ENCODE measurements around the gene SPON1.

SPON1 gene

DNA sequence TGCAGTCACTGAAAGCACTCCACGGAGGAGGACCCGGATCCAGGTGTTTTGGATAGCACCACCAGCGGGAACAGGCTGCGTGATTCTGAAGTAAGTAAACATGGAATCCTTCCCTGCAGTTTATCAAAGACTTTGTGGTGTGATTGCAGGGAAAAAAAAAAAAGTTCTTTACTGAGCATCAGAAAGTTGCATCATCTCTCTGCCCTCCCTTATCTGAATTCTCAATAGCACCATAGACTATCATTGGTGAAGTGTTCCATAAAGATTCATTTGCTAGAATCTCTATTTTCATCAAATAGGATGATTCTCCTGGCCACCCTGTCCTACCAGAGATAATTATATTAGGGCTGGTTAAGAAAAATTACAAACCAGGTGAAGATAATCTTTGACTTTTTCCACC, 79.0 kb downstream of the SPON1 start:
- no peaks in the 10 kb centered on the region for H3K36me3 ChIP-seq (ENCODE audit: insufficient read depth, low read length)
- no peak overlapping the region for H3K4me2 ChIP-seq (ENCODE audit: insufficient read depth, low read length)
- no peaks in the 10 kb centered on the region for H4K20me1 ChIP-seq (ENCODE audit: insufficient read depth, low read length)
- H3K4me1 ChIP-seq (ENCODE audit: insufficient read depth, low read length) = no peaks in the 10 kb centered on the region
- no peak for ATAC-seq (ENCODE audit: insufficient read depth, low read depth)
- DNase-seq = no peak
- no peak overlapping the region for H2AFZ ChIP-seq (ENCODE audit: low read depth, low read length)
- H3K9me3 ChIP-seq (ENCODE audit: insufficient read depth, low read length, severe bottlenecking) = no peaks in the 10 kb centered on the region
- no peak overlapping the region for H3K27ac ChIP-seq (ENCODE audit: low read length)
- H3K9ac ChIP-seq (ENCODE audit: low read depth, low read length) = no peak overlapping the region
- H3K79me2 ChIP-seq (ENCODE audit: insufficient read depth, low read length) = no peaks in the 10 kb centered on the region
- H3K4me3 ChIP-seq (ENCODE audit: low read depth in 1 of 2, low read length in 2 of 2) = no peak overlapping the region
- TF ChIP-seq EZH2 (IDR thresholded peaks at IDR 0.05; ENCODE audit: borderline replicate concordance, low read depth, low read length, severe bottlenecking) = no peak
- TF ChIP-seq, protein P1, sequence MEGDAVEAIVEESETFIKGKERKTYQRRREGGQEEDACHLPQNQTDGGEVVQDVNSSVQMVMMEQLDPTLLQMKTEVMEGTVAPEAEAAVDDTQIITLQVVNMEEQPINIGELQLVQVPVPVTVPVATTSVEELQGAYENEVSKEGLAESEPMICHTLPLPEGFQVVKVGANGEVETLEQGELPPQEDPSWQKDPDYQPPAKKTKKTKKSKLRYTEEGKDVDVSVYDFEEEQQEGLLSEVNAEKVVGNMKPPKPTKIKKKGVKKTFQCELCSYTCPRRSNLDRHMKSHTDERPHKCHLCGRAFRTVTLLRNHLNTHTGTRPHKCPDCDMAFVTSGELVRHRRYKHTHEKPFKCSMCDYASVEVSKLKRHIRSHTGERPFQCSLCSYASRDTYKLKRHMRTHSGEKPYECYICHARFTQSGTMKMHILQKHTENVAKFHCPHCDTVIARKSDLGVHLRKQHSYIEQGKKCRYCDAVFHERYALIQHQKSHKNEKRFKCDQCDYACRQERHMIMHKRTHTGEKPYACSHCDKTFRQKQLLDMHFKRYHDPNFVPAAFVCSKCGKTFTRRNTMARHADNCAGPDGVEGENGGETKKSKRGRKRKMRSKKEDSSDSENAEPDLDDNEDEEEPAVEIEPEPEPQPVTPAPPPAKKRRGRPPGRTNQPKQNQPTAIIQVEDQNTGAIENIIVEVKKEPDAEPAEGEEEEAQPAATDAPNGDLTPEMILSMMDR (IDR thresholded peaks at IDR 0.05; ENCODE audit: borderline replicate concordance, extremely low read depth, low read length, poor library complexity, severe bottlenecking) = no peak
- peaks cover 5% of the 10 kb centered on the region for H3K27me3 ChIP-seq (ENCODE audit: insufficient read depth, low read length, poor library complexity)

DNA sequence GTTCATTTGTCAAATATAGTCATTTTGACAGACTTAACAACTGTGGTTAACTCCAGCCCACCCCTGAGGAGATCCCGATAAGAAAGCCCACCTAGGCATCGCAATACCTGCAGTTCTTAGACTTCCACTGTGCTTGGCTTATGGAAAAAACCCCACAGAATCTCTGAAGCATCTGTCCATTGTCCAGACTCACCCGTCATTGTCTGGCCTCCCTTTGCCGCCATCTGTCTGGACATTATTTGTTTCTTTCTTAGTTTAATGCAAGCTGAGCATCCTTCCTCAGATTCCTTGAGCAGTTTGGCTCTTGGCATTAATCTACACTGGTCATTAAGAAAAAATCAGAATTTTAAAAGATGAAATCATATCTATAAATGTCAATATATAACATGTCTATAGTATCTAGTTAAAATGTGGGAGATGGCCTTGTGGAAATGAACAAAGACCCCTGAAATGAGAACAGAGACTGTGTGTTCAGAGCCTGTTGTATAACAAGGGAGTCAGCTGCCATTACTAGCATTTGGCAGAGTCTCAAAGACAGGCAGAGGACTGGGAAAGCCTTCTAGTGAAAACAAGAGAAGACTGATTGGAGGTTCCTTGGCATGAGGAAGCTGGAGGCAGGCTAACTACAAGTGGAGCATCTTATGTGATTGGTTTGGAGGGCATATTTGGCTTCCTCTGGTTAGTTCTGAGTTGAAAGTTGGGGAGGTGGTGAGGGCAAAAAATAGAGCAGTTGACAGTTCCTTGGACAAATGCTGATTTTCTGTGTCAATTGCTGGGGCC, 80.4 kb downstream of the SPON1 start:
- H3K79me2 ChIP-seq (ENCODE audit: insufficient read depth, low read length) = no peaks in the 10 kb centered on the region
- TF ChIP-seq EZH2 (IDR thresholded peaks at IDR 0.05; ENCODE audit: borderline replicate concordance, low read depth, low read length, severe bottlenecking) = no peak
- TF ChIP-seq, protein P1 (IDR thresholded peaks at IDR 0.05; ENCODE audit: borderline replicate concordance, extremely low read depth, low read length, poor library complexity, severe bottlenecking) = no peak
- no peaks in the 10 kb centered on the region for H3K4me1 ChIP-seq (ENCODE audit: insufficient read depth, low read length)
- ATAC-seq (ENCODE audit: insufficient read depth, low read depth) = no peak
- no peaks in the 10 kb centered on the region for H4K20me1 ChIP-seq (ENCODE audit: insufficient read depth, low read length)
- no peak overlapping the region for H3K4me2 ChIP-seq (ENCODE audit: insufficient read depth, low read length)
- no peaks in the 10 kb centered on the region for H3K9me3 ChIP-seq (ENCODE audit: insufficient read depth, low read length, severe bottlenecking)
- no peak overlapping the region for H3K9ac ChIP-seq (ENCODE audit: low read depth, low read length)
- H3K4me3 ChIP-seq (ENCODE audit: low read depth in 1 of 2, low read length in 2 of 2) = no peak overlapping the region
- peaks cover 5% of the 10 kb centered on the region for H3K27me3 ChIP-seq (ENCODE audit: insufficient read depth, low read length, poor library complexity)
- DNase-seq = no peak
- H2AFZ ChIP-seq (ENCODE audit: low read depth, low read length) = no peak overlapping the region
- no peak overlapping the region for H3K27ac ChIP-seq (ENCODE audit: low read length)
- H3K36me3 ChIP-seq (ENCODE audit: insufficient read depth, low read length) = no peaks in the 10 kb centered on the region

DNA sequence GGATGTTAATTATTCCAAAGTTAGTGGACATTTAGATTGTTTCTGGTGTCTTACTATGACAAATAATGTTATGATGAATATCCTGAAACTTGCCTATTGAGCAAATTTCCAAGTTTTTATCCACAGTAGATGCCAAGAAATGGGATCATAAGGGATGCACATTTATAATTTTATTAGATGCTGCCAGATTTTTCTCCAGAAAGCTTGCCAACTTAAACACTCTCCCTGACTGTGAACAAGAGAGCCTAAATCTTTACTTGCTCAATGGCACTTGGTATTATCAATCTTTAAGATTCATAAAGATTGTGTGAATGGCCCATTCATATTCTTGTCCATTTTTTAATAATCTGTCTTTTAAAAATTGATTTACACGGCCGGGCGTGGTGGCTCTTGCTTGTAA, 82.4 kb downstream of the SPON1 start:
- Histone ChIP-seq H3K9ac (ENCODE audit: low read depth, low read length) (no peak overlapping the region), H3K27ac (ENCODE audit: low read length) (no peak overlapping the region), H4K20me1 (ENCODE audit: insufficient read depth, low read length) (no peaks in the 10 kb centered on the region), H3K79me2 (ENCODE audit: insufficient read depth, low read length) (no peaks in the 10 kb centered on the region), H3K4me3 (ENCODE audit: low read depth in 1 of 2, low read length in 2 of 2) (no peak overlapping the region), H3K4me1 (ENCODE audit: insufficient read depth, low read length) (no peaks in the 10 kb centered on the region), H2AFZ (ENCODE audit: low read depth, low read length) (no peak overlapping the region), H3K27me3 (ENCODE audit: insufficient read depth, low read length, poor library complexity) (peaks cover 5% of the 10 kb centered on the region), H3K9me3 (ENCODE audit: insufficient read depth, low read length, severe bottlenecking) (no peaks in the 10 kb centered on the region), H3K36me3 (ENCODE audit: insufficient read depth, low read length) (no peaks in the 10 kb centered on the region), H3K4me2 (ENCODE audit: insufficient read depth, low read length) (no peak overlapping the region)
- DNase-seq (no peak), ATAC-seq (ENCODE audit: insufficient read depth, low read depth) (no peak)
- TF ChIP-seq, protein P1 (IDR thresholded peaks at IDR 0.05; ENCODE audit: borderline replicate concordance, extremely low read depth, low read length, poor library complexity, severe bottlenecking) = no peak
- TF ChIP-seq EZH2 (IDR thresholded peaks at IDR 0.05; ENCODE audit: borderline replicate concordance, low read depth, low read length, severe bottlenecking) = no peak
